ENCODE results near the gene CCL14.
"Not testable (repeated sequence)": the region's sequence is repeated elsewhere in the genome, so short reads cannot be mapped to it uniquely, and the experiment has no call there.

Gene CCL14

GRCh38 chr17:35986643-35987042 lies at the start of gene CCL14:
TSS of gene CCL14 (minus strand) at chr17:35986729. CDS start at chr17:35986649, 80 bp downstream.
- no peaks in the 10 kb centered on the region for H3K36me3 Mint-ChIP-seq
- no peaks in the 10 kb centered on the region for H3K9me3 Mint-ChIP-seq
- CTCF ChIA-PET = interaction anchor here (1.4 to 1.6 kb wide), 2 partner anchors 11 to 162 kb away, joined by 4 to 5 read pairs; no protein-coding TSS in a partner anchor
- no peak within 1 kb of the TSS for H3K27ac Mint-ChIP-seq
- no peak within 1 kb of the TSS for H3K4me3 Mint-ChIP-seq
- no peaks in the 10 kb centered on the region for H3K4me1 Mint-ChIP-seq
- H3K27me3 Mint-ChIP-seq = peaks cover 17% of the 10 kb centered on the region
- no peak for DNase-seq

GRCh38 chr17:36036235-36036634 lies 49.7 kb upstream of the CCL14 start:
- Mint-ChIP-seq H3K27ac (no peak overlapping the region), H3K4me3 (no peak overlapping the region)

DNA sequence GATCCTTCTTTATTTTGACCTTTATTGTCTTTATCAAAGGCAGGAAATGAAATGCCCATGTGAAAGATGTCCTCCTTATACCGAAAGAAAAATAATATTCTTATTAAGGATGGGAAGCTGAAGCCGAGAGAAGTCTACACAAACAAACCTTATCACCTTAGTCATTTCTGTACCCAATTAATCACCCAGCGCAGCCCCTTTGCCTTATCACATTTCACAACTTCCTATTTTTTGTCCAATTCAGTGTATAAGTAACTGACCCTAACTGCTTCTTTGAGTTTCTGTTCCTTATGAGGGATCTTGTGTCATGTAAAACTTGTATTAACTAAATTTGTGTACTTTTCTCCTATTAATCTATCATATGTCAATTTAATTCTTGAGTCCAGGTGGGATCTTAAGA lies 47.6 kb upstream of the CCL14 start:
- CTCF ChIA-PET = no interaction called here
- Mint-ChIP-seq H3K27me3 (peaks cover 43% of the 10 kb centered on the region), H3K9me3 (no peaks in the 10 kb centered on the region), H3K27ac (no peak overlapping the region), H3K36me3 (no peaks in the 10 kb centered on the region), H3K4me1 (no peaks in the 10 kb centered on the region), H3K4me3 (no peak overlapping the region)
- no peak for DNase-seq

More at GRCh38 chr17:36036235-36036634, 49.7 kb upstream of the CCL14 start:
- H3K27me3 Mint-ChIP-seq = peaks cover 33% of the 10 kb centered on the region
- no peak for DNase-seq
- H3K36me3 Mint-ChIP-seq = no peaks in the 10 kb centered on the region
- CTCF ChIA-PET = no interaction called here
- no peaks in the 10 kb centered on the region for H3K9me3 Mint-ChIP-seq
- H3K4me1 Mint-ChIP-seq = no peaks in the 10 kb centered on the region

DNA sequence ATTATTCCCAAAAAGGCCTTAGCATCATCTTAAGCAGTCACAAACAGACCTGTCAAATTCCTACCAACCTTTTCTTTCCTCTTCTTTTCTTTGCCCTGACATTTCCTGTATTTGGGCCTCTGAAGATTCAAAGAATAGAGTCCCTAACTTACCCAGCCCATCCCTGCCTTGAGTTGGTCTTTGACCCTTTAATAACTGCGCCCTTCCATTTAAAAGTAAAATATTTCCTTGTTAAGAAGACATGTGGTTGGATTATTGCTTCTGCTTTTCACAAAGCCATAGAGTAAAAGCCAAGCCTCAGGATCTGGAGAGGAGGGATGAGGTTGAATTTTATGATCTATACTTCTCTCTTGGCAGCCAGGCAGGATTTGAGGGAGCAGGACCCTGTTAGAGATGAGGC lies 44.4 kb upstream of the CCL14 start:
- Mint-ChIP-seq H3K27ac (no peak overlapping the region), H3K36me3 (no peaks in the 10 kb centered on the region), H3K4me3 (no peak overlapping the region), H3K27me3 (peaks cover 55% of the 10 kb centered on the region), H3K9me3 (no peaks in the 10 kb centered on the region), H3K4me1 (no peaks in the 10 kb centered on the region)
- CTCF ChIA-PET = no interaction called here
- no peak for DNase-seq

GRCh38 chr17:36027761-36028160 lies 41.2 kb upstream of the CCL14 start:
- Mint-ChIP-seq H3K9me3 (no peaks in the 10 kb centered on the region), H3K36me3 (no peaks in the 10 kb centered on the region), H3K27ac (no peak overlapping the region), H3K4me3 (no peak overlapping the region), H3K4me1 (no peaks in the 10 kb centered on the region), H3K27me3 (peaks cover 55% of the 10 kb centered on the region)
- CTCF ChIA-PET = no interaction called here
- DNase-seq = no peak

GRCh38 chr17:36024106-36024869 lies 37.8 kb upstream of the CCL14 start:
- Mint-ChIP-seq H3K36me3 (no peaks in the 10 kb centered on the region), H3K4me3 (no peak overlapping the region), H3K9me3 (no peaks in the 10 kb centered on the region), H3K4me1 (no peaks in the 10 kb centered on the region), H3K27me3 (peaks cover 49% of the 10 kb centered on the region), H3K27ac (no peak overlapping the region)
- DNase-seq = no peak
- CTCF ChIA-PET = interaction anchor here (1.1 to 2.2 kb wide), 2 partner anchors 48 to 125 kb away, joined by 3 to 7 read pairs; no protein-coding TSS in a partner anchor

DNA sequence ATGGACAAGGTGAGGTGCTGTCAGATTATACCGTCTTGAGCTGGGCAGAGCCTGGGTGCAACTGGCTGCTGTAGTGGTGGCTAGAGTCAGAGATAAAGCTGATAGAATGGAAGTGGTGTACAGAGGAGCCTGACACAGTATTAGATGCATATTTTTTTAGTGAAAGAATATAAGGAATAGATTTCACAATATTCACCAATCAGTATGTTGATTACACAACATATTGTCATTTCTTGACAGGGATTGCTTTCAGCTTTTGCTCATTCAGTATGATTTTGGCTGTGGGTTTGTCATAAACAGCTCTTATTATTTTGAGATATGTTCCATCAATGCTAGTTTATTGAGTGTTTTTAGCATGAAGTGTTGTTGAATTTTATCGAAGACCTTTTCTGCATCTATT lies 32.9 kb upstream of the CCL14 start:
- CTCF ChIA-PET = no interaction called here
- DNase-seq = no peak
- peaks cover 43% of the 10 kb centered on the region for H3K27me3 Mint-ChIP-seq
- H3K36me3 Mint-ChIP-seq = no peaks in the 10 kb centered on the region
- H3K4me3 Mint-ChIP-seq = no peak overlapping the region
- no peaks in the 10 kb centered on the region for H3K4me1 Mint-ChIP-seq
- no peaks in the 10 kb centered on the region for H3K9me3 Mint-ChIP-seq
- H3K27ac Mint-ChIP-seq = no peak overlapping the region

- Mint-ChIP-seq H3K36me3 (no peaks in the 10 kb centered on the region), H3K4me3 (no peak within 1 kb of the TSS), H3K9me3 (no peaks in the 10 kb centered on the region), H3K27ac (no peak within 1 kb of the TSS), H3K4me1 (no peaks in the 10 kb centered on the region), H3K27me3 (peaks cover 48% of the 10 kb centered on the region)
- DNase-seq = no peak
- CTCF ChIA-PET = interaction anchor here (1.1 kb wide), 1 partner anchor 131 kb away, joined by 3 read pairs; no protein-coding TSS in a partner anchor
These were observed 31.3 kb upstream of the CCL14 start, which contains the start of gene CCL23 for GRCh38 chr17:36017799-36018198. TSS of gene CCL23 (minus strand) at chr17:36017972. CDS start at chr17:36017897, 75 bp downstream.

- DNase-seq = no peak
- H3K4me3 Mint-ChIP-seq = no peak overlapping the region
- peaks cover 48% of the 10 kb centered on the region for H3K27me3 Mint-ChIP-seq
- H3K9me3 Mint-ChIP-seq = no peaks in the 10 kb centered on the region
- CTCF ChIA-PET = no interaction called here
- H3K36me3 Mint-ChIP-seq = no peaks in the 10 kb centered on the region
- no peaks in the 10 kb centered on the region for H3K4me1 Mint-ChIP-seq
- H3K27ac Mint-ChIP-seq = no peak overlapping the region
These were observed 30.0 kb upstream of the CCL14 start for GRCh38 chr17:36016555-36016954.

DNA sequence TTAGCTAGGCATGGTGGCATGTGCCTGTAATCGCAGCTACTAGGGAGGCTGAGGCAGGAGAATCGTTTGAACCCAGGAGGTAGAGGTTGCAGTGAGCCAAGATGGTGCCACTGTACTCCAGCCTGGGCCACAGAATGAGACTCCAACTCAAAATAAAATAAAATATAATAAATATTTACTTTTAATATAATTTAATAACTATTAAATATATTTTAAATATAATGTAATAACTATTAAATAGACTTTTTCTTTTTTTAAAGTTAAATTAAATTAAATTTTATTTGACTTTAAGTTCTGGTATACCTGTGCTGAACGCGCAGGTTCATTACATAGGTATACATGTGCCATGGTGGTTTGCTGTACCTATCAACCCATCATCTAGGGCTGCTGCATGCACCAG lies 29.4 kb upstream of the CCL14 start:
- H3K36me3 Mint-ChIP-seq, H3K9me3 Mint-ChIP-seq, H3K4me1 Mint-ChIP-seq, CTCF ChIA-PET, DNase-seq, H3K4me3 Mint-ChIP-seq, H3K27ac Mint-ChIP-seq: not testable (repeated sequence)
- peaks cover 48% of the 10 kb centered on the region for H3K27me3 Mint-ChIP-seq

- Mint-ChIP-seq H3K27me3 (peaks cover 51% of the 10 kb centered on the region), H3K4me3 (no peak overlapping the region), H3K9me3 (no peaks in the 10 kb centered on the region), H3K4me1 (no peaks in the 10 kb centered on the region), H3K27ac (no peak overlapping the region), H3K36me3 (no peaks in the 10 kb centered on the region)
- CTCF ChIA-PET = interaction anchor here (1.0 kb wide), 1 partner anchor 46 kb away, joined by 3 read pairs; no protein-coding TSS in a partner anchor
- DNase-seq = no peak
These were observed 28.4 kb upstream of the CCL14 start for GRCh38 chr17:36014946-36015345.

DNA sequence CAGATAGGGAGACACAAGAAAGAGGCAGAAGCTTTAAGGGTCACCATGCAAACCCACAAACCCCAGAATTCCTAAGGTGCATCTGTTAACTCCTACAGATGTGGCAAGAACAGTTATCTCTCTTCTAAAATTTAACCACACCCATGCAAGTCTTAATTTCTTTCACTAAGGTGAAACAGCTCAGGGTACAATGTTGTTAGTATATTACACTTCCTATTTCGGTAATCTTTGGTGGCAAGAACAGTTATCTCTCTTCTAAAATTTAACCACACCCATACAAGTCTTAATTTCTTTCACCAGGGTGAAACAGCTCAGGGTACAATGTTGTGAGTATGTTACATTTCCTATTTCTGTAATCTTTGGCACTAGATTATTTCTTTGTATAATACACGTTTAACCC lies 24.7 kb upstream of the CCL14 start:
- H3K4me3 Mint-ChIP-seq = no peak overlapping the region
- peaks cover 4% of the 10 kb centered on the region for H3K9me3 Mint-ChIP-seq
- H3K4me1 Mint-ChIP-seq = no peaks in the 10 kb centered on the region
- H3K27me3 Mint-ChIP-seq = peaks cover 30% of the 10 kb centered on the region
- no peak overlapping the region for H3K27ac Mint-ChIP-seq
- no peak for DNase-seq
- no peaks in the 10 kb centered on the region for H3K36me3 Mint-ChIP-seq
- CTCF ChIA-PET = no interaction called here

GRCh38 chr17:36008998-36009665 lies 22.6 kb upstream of the CCL14 start:
- CTCF ChIA-PET = no interaction called here
- no peak for DNase-seq
- no peak overlapping the region for H3K27ac Mint-ChIP-seq
- H3K27me3 Mint-ChIP-seq = peaks cover 31% of the 10 kb centered on the region
- no peaks in the 10 kb centered on the region for H3K4me1 Mint-ChIP-seq
- H3K9me3 Mint-ChIP-seq = peaks cover 4% of the 10 kb centered on the region
- no peak overlapping the region for H3K4me3 Mint-ChIP-seq
- no peaks in the 10 kb centered on the region for H3K36me3 Mint-ChIP-seq

GRCh38 chr17:36004594-36005108 lies 18.1 kb upstream of the CCL14 start:
- Mint-ChIP-seq H3K36me3 (no peaks in the 10 kb centered on the region), H3K4me1 (no peaks in the 10 kb centered on the region), H3K27ac (no peak overlapping the region), H3K27me3 (peaks cover 15% of the 10 kb centered on the region), H3K9me3 (peaks cover 4% of the 10 kb centered on the region), H3K4me3 (no peak overlapping the region)
- CTCF ChIA-PET = interaction anchor here (1.0 to 1.9 kb wide), 5 partner anchors 10 to 145 kb away, joined by 3 to 6 read pairs (median 4); no protein-coding TSS in a partner anchor
- DNase-seq = no peak

All from activated naive CD4-positive, alpha-beta T cell treated with anti-CD3 and anti-CD28 coated beads, Interleukin-2, amount 10 ng/mL, durations not matched to agents 7 days and 5 days (primary cell).